WTC11 (cell line): ENCODE results near the gene TUBGCP6. TPM values are rescaled to one million over a fixed set of nuclear protein-coding genes. Genes with fewer than 3 reads are reported as not detected.

ENCODE experiments used
- ATAC-seq: fragments of 200-7000 bp; cut with Tn5 transposase; 2 replicates; pipeline ENCODE4 v1.10.0; 2021; ENCODE audit warnings: mild to moderate bottlenecking, moderate library complexity
- CTCF ChIA-PET: fragments of 300-600 bp; sonication (Branson Sonifier 250); formaldehyde crosslinking; loops from one replicate; lab custom pipeline; 2021; ENCODE audit warnings: antibody characterized with exemption; lab: Charles Lee
- POLR2A ChIA-PET: fragments of 350-600 bp; sonication (Branson Sonifier 250); formaldehyde crosslinking; loops from one replicate; lab custom pipeline; 2021; ENCODE audit warnings: antibody characterized with exemption; lab: Charles Lee
- DNase-seq: peaks from one replicate; pipeline ENCODE4 v3.0.0; 2021; ENCODE audit warnings: low spot score
- H3K27ac Mint-ChIP-seq: 2 replicates; pipeline ENCODE4 v1.8.0; 2021; ENCODE audit warnings: mixed read lengths
- H3K27me3 Mint-ChIP-seq: 2 replicates; pipeline ENCODE4 v1.8.0; 2021; ENCODE audit warnings: low read depth, mild to moderate bottlenecking, moderate library complexity, mixed read lengths
- H3K36me3 Mint-ChIP-seq: 2 replicates; pipeline ENCODE4 v1.8.0; 2021; ENCODE audit warnings: mixed read lengths
- H3K4me1 Mint-ChIP-seq: 2 replicates; pipeline ENCODE4 v1.8.0; 2022; ENCODE audit warnings: mixed read lengths
- H3K4me3 Mint-ChIP-seq: 2 replicates; pipeline ENCODE4 v1.8.0; 2021; ENCODE audit warnings: mild to moderate bottlenecking, moderate library complexity, mixed read lengths
- H3K9me3 Mint-ChIP-seq: 2 replicates; pipeline ENCODE4 v1.8.0; 2021; ENCODE audit warnings: mixed read lengths
- ATF6 ChIP-seq: sonication (generic); formaldehyde crosslinking; IDR thresholded peaks from 2 replicates; pipeline ENCODE4 v1.8.1; 2023; ENCODE audit warnings: mild to moderate bottlenecking, missing genetic modification reagents
- CREB1 ChIP-seq: sonication (generic); formaldehyde crosslinking; IDR thresholded peaks from 2 replicates; pipeline ENCODE4 v1.8.0; 2023; ENCODE audit warnings: mild to moderate bottlenecking, missing genetic modification reagents
- E2F5 ChIP-seq: sonication (generic); formaldehyde crosslinking; IDR thresholded peaks from 2 replicates; pipeline ENCODE4 v1.8.1; 2022; ENCODE audit warnings: mild to moderate bottlenecking, moderate library complexity, missing genetic modification reagents
- FOXJ3 ChIP-seq: sonication (generic); formaldehyde crosslinking; IDR thresholded peaks from 2 replicates; pipeline ENCODE4 v1.9.0; 2021; ENCODE audit warnings: missing genetic modification reagents, mild to moderate bottlenecking, borderline replicate concordance
- JAZF1 ChIP-seq: fragments of 250-450 bp; sonication (Bioruptor Pico); IDR thresholded peaks from 2 replicates; pipeline ENCODE4 v1.9.0; 2021; ENCODE audit warnings: moderate library complexity, mild to moderate bottlenecking, inconsistent platforms
- MYBL2 ChIP-seq: sonication (generic); formaldehyde crosslinking; IDR thresholded peaks from 2 replicates; pipeline ENCODE4 v1.8.1; 2023; ENCODE audit warnings: mild to moderate bottlenecking, moderate library complexity, missing genetic modification reagents
- NFE2L1 ChIP-seq: sonication (generic); formaldehyde crosslinking; IDR thresholded peaks from 2 replicates; pipeline ENCODE4 v1.8.1; 2023; ENCODE audit warnings: missing genetic modification reagents
- NR2C2 ChIP-seq: sonication (generic); formaldehyde crosslinking; IDR thresholded peaks from 2 replicates; pipeline ENCODE4 v1.8.0; 2022; ENCODE audit warnings: mild to moderate bottlenecking, missing genetic modification reagents
- RORB ChIP-seq: fragments of 250-450 bp; sonication (Bioruptor Pico); IDR thresholded peaks from 2 replicates; pipeline ENCODE4 v1.9.0; 2021; ENCODE audit warnings: mild to moderate bottlenecking
- SOX15 ChIP-seq: fragments of 250-450 bp; sonication (Bioruptor Pico); IDR thresholded peaks from 2 replicates; pipeline ENCODE4 v1.9.0; 2021; ENCODE audit warnings: mild to moderate bottlenecking
- STAT6 ChIP-seq: sonication (generic); formaldehyde crosslinking; conservative IDR thresholded peaks from 2 replicates; pipeline ENCODE4 v1.8.1; 2023; ENCODE audit warnings: mild to moderate bottlenecking, low read depth, missing genetic modification reagents, moderate library complexity
- USF2 ChIP-seq: sonication (generic); formaldehyde crosslinking; IDR thresholded peaks from 2 replicates; pipeline ENCODE4 v1.8.1; 2023; ENCODE audit warnings: mild to moderate bottlenecking, missing genetic modification reagents, moderate library complexity
- ZNF121 ChIP-seq: sonication (generic); formaldehyde crosslinking; IDR thresholded peaks from 2 replicates; pipeline ENCODE4 v1.8.0; 2023; ENCODE audit warnings: missing genetic modification reagents
- ZNF232 ChIP-seq: sonication (generic); formaldehyde crosslinking; IDR thresholded peaks from 2 replicates; pipeline ENCODE4 v1.8.0; 2022; ENCODE audit warnings: mild to moderate bottlenecking, missing genetic modification reagents
- ZNF263 ChIP-seq: sonication (generic); formaldehyde crosslinking; IDR thresholded peaks from 2 replicates; pipeline ENCODE4 v1.8.1; 2022; ENCODE audit warnings: low read depth, mild to moderate bottlenecking, moderate library complexity, missing genetic modification reagents
- ZNF671 ChIP-seq: fragments of 250-450 bp; sonication (Bioruptor Pico); IDR thresholded peaks from 2 replicates; pipeline ENCODE4 v1.8.0; 2021; ENCODE audit warnings: mild to moderate bottlenecking
- total RNA-seq: library from RNA; stranded (reverse); gene quantifications from 3 replicates; pipeline ENCODE4 v1.2.3, GENCODE V29; 2021

The TUBGCP6 gene
- total RNA-seq, 1 experiment from 2014 or later: 45.4 TPM

- no peak overlapping the region for H3K4me3 Mint-ChIP-seq
- no peak for TF ChIP-seq ATF6 (CRISPR knock-in tag)
- TF ChIP-seq CREB1: no peak
- TF ChIP-seq FOXJ3 (CRISPR knock-in tag): no peak
- TF ChIP-seq USF2: no peak
- TF ChIP-seq, all 79 proteins: peak for 0
- Mint-ChIP-seq H3K27ac (no peak overlapping the region), H3K36me3 (no peaks in the 10 kb centered on the region), H3K9me3 (no peaks in the 10 kb centered on the region), H3K27me3 (no peaks in the 10 kb centered on the region), H3K4me1 (no peaks in the 10 kb centered on the region)
- ChIA-PET CTCF (no interaction called here), POLR2A (no interaction called here)
- DNase-seq (no peak), ATAC-seq (no peak)
These were observed 66.4 kb downstream of the TUBGCP6 start for GRCh38 chr22:50178471-50178864.

GRCh38 chr22:50177537-50178470 lies 67.0 kb downstream of the TUBGCP6 start:
- ATAC-seq (no peak; the same call in 1 of the 2 replicates), DNase-seq (no peak)
- ChIA-PET POLR2A (no interaction called here), CTCF (no interaction called here)
- Mint-ChIP-seq H3K4me3 (no peak overlapping the region), H3K27ac (no peak overlapping the region), H3K9me3 (no peaks in the 10 kb centered on the region), H3K27me3 (no peaks in the 10 kb centered on the region), H3K4me1 (no peaks in the 10 kb centered on the region), H3K36me3 (no peaks in the 10 kb centered on the region)
- no peak for TF ChIP-seq MYBL2 (CRISPR knock-in tag)
- TF ChIP-seq ZNF232: no peak
- no peak for TF ChIP-seq NR2C2 (CRISPR knock-in tag)
- no peak for TF ChIP-seq ZNF121
- TF ChIP-seq CREB1: no peak
- no peak for TF ChIP-seq JAZF1 (CRISPR knock-in tag)
- no peak for TF ChIP-seq RORB (CRISPR knock-in tag)
- TF ChIP-seq SOX15 (CRISPR knock-in tag): no peak
- TF ChIP-seq ZNF263 (CRISPR knock-in tag): no peak
- no peak for TF ChIP-seq NFE2L1 (CRISPR knock-in tag)
- TF ChIP-seq STAT6 (CRISPR knock-in tag): no peak
- no peak for TF ChIP-seq ZNF671 (CRISPR knock-in tag)
- TF ChIP-seq E2F5 (CRISPR knock-in tag): no peak
